KMS-11 (cell line): ENCODE data around the gene FOXP1.
"Not testable (repeated sequence)": the region's sequence is repeated elsewhere in the genome, so short reads cannot be mapped to it uniquely, and the experiment has no call there.

ENCODE experiments used
- H2AFZ ChIP-seq: fragments of 200-600 bp; sonication (generic); 2 replicates; pipeline ENCODE4 v1.6.1; 2016; ENCODE audit warnings: antibody characterized with exemption, mixed run types, low read depth
- H3K27ac ChIP-seq: fragments of 200-600 bp; sonication (generic); 2 replicates; pipeline ENCODE4 v1.6.1; 2016; ENCODE audit warnings: mild to moderate bottlenecking, mixed run types
- H3K27me3 ChIP-seq: fragments of 200-600 bp; sonication (generic); 2 replicates; pipeline ENCODE4 v1.6.1; 2017; ENCODE audit warnings: mild to moderate bottlenecking, low read depth, mixed run types, moderate library complexity; ENCODE audit not compliant: insufficient read depth
- H3K36me3 ChIP-seq: fragments of 200-600 bp; sonication (generic); 2 replicates; pipeline ENCODE4 v1.6.1; 2017; ENCODE audit warnings: mild to moderate bottlenecking, mixed run types; ENCODE audit not compliant: insufficient read depth
- H3K4me1 ChIP-seq: fragments of 200-600 bp; sonication (generic); 2 replicates; pipeline ENCODE4 v1.6.1; 2016; ENCODE audit warnings: mild to moderate bottlenecking, low read depth, mixed run types; ENCODE audit not compliant: poor library complexity, severe bottlenecking
- H3K4me2 ChIP-seq: fragments of 200-600 bp; sonication (generic); 2 replicates; pipeline ENCODE4 v1.7.0; 2016; ENCODE audit warnings: mild to moderate bottlenecking, mixed run types
- H3K4me3 ChIP-seq: fragments of 200-600 bp; sonication (generic); IDR thresholded peaks from 2 replicates; pipeline ENCODE4 v1.6.1; 2017; ENCODE audit warnings: low read depth, low read length, mixed read lengths; ENCODE audit not compliant: insufficient read depth
- H3K79me2 ChIP-seq: fragments of 200-600 bp; sonication (generic); 2 replicates; pipeline ENCODE4 v1.6.1; 2016; ENCODE audit warnings: low read depth, mixed run types; ENCODE audit not compliant: insufficient read depth
- H3K9ac ChIP-seq: fragments of 200-600 bp; sonication (generic); 2 replicates; pipeline ENCODE4 v1.6.1; 2016; ENCODE audit warnings: mild to moderate bottlenecking, mixed run types
- H4K20me1 ChIP-seq: fragments of 200-600 bp; sonication (generic); 2 replicates; pipeline ENCODE4 v1.6.1; 2016; ENCODE audit warnings: mild to moderate bottlenecking, mixed run types; ENCODE audit not compliant: insufficient read depth
- TF ChIP-seq, protein P1 (sequence below): fragments of 200-600 bp; sonication (generic); conservative IDR thresholded peaks from 2 replicates; pipeline ENCODE4 v1.6.1; 2017; ENCODE audit warnings: low read depth, mild to moderate bottlenecking, antibody characterized with exemption, low read length, moderate library complexity, mixed read lengths

FOXP1 gene

DNA sequence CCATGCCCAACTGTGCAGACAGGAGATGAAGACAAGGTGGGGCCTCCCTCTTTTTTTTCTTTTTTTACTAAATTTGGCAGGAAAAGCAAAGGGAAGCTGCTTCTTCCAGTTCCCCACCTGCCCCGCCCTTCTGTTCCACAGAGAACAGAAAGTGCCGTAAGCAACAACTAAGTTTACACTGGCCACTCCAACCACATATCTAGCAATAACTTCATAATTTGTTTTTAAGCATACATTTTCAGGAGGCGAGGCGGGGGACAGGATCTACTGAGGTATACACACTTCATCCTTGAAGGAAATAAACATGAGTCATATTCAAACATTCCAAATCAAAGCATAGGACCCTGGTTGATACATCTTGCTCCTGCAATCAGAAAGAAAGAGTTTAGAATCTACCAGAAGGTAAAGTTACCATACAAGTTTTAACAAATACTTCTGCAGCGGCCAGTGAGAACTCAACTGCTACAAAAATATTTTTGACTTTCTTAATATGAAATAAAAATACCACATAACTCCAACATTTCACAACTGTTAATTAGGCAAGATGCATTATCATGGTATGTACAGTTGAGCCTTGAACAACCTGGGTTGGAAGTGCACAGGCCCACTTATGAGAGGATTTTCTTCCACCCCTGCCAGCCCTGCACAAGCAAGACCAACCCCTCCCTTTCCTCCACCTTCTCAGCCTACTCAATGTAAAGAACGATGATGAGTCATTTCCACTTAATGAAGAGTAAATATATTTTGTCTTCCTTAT lies 50.7 kb downstream of the FOXP1 start:
- no peaks in the 10 kb centered on the region for H3K4me1 ChIP-seq
- TF ChIP-seq, protein P1, sequence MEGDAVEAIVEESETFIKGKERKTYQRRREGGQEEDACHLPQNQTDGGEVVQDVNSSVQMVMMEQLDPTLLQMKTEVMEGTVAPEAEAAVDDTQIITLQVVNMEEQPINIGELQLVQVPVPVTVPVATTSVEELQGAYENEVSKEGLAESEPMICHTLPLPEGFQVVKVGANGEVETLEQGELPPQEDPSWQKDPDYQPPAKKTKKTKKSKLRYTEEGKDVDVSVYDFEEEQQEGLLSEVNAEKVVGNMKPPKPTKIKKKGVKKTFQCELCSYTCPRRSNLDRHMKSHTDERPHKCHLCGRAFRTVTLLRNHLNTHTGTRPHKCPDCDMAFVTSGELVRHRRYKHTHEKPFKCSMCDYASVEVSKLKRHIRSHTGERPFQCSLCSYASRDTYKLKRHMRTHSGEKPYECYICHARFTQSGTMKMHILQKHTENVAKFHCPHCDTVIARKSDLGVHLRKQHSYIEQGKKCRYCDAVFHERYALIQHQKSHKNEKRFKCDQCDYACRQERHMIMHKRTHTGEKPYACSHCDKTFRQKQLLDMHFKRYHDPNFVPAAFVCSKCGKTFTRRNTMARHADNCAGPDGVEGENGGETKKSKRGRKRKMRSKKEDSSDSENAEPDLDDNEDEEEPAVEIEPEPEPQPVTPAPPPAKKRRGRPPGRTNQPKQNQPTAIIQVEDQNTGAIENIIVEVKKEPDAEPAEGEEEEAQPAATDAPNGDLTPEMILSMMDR, result no peak
- no peaks in the 10 kb centered on the region for H3K27me3 ChIP-seq
- H3K9ac ChIP-seq, result no peak overlapping the region
- no peak overlapping the region for H3K4me3 ChIP-seq
- H3K79me2 ChIP-seq, result no peaks in the 10 kb centered on the region
- H3K27ac ChIP-seq, result no peak overlapping the region
- H3K4me2 ChIP-seq, result no peak overlapping the region
- H2AFZ ChIP-seq, result no peak overlapping the region
- no peaks in the 10 kb centered on the region for H3K36me3 ChIP-seq
- no peaks in the 10 kb centered on the region for H4K20me1 ChIP-seq

DNA sequence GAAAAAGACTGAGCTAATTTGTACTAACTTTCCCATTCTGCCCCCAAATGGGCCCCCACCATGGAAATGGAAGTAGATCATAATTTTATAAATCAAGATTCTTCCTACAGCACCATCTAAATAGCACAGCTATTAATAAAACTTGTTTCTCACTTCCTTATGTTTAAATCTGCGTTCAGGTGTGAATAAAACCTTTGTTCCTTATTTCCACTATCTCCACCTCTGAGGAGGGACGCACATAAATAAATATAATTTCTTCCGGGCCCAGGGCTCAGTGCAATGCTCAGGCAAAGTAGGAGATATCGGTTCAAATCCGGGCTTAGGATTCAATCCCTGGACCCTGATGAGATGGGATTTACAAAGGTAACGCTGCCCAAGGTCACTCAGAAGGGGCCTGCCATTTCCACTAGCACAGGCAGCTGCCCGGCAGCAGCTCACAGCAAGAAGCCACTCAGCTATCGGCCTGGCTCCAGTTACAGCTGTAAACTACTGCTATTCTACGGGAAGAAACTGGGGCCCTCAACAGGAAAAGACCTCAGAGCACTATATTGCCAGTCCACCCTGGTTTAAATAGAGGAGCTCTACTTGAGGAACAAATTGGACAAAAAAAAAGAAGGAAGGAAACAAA lies 52.5 kb downstream of the FOXP1 start:
- H3K4me3 ChIP-seq, result no peak overlapping the region
- H3K27ac ChIP-seq, result no peak overlapping the region
- no peaks in the 10 kb centered on the region for H3K36me3 ChIP-seq
- no peaks in the 10 kb centered on the region for H4K20me1 ChIP-seq
- H3K79me2 ChIP-seq, result no peaks in the 10 kb centered on the region
- no peak overlapping the region for H3K4me2 ChIP-seq
- no peaks in the 10 kb centered on the region for H3K4me1 ChIP-seq
- no peak overlapping the region for H2AFZ ChIP-seq
- no peaks in the 10 kb centered on the region for H3K27me3 ChIP-seq
- TF ChIP-seq, protein P1, result no peak
- no peak overlapping the region for H3K9ac ChIP-seq

DNA sequence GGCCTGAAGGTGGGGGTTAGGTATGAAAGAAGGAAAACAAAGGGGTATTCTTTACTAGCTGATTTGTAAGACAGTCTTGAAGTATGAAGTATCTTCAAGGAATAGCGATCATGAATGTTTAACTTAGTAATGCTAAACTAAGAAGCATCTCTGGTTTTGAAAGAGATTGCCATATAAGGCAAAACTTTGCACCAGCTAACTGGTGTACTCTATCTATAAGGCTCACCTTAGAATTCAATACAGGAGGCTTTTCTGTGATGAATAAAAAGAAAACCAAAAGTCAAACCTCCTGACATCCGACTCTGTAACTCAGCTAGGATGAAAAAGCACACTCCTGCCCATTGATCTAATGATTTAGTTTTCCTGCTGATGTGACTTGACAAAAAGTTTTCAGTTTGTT lies 54.7 kb downstream of the FOXP1 start:
- Histone ChIP-seq H3K4me2 (no peak overlapping the region), H3K27me3 (no peaks in the 10 kb centered on the region), H3K79me2 (no peaks in the 10 kb centered on the region), H3K4me3 (no peak overlapping the region), H4K20me1 (no peaks in the 10 kb centered on the region), H2AFZ (no peak overlapping the region), H3K4me1 (no peaks in the 10 kb centered on the region), H3K36me3 (no peaks in the 10 kb centered on the region), H3K27ac (no peak overlapping the region), H3K9ac (no peak overlapping the region)
- TF ChIP-seq, protein P1, result no peak

DNA sequence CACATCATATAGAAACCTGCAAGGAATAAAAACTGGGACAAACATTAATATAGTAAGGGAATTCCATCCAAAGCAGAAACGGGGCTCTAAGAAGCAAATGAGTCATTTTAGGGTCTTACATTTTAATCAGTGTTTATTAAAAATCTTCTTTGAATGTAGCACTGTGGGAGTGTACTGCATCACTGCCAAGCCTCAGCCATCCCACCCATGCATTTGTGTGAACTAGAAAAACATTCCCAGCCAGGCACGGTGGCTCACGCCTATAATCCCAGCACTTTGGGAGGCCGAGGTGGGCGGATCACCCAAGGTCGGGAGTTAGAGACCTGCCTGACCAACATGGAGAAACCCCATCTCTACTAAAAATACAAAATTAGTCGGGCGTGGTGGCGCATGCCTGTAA lies 57.1 kb downstream of the FOXP1 start:
- H3K4me2 ChIP-seq, H3K9ac ChIP-seq, H2AFZ ChIP-seq, H3K4me1 ChIP-seq, H3K4me3 ChIP-seq, H3K27ac ChIP-seq, H3K79me2 ChIP-seq, H3K36me3 ChIP-seq, H3K27me3 ChIP-seq, H4K20me1 ChIP-seq: not testable (repeated sequence)

DNA sequence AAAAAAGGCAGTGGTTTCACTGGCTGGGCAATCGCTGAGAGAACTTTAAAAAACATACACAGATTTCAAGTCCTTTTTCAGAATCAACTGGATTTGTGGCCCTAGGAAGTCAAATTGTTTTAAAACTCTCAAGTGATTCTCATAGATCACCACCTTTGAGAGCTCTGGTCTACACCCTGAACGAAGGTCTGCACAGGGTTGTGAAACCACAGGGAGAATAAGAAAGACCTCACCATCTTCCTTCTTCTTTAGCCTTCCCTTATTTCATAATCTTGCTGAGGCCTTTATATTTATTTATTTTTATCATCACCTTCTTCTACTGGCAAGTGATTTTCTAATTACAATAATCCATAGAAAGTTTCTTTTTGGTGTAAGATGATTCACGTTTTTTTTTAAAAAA lies 58.1 kb downstream of the FOXP1 start:
- Histone ChIP-seq H3K36me3 (no peaks in the 10 kb centered on the region), H4K20me1 (no peaks in the 10 kb centered on the region), H2AFZ (no peak overlapping the region), H3K4me1 (no peaks in the 10 kb centered on the region), H3K27me3 (no peaks in the 10 kb centered on the region), H3K4me2 (no peak overlapping the region), H3K79me2 (no peaks in the 10 kb centered on the region), H3K4me3 (no peak overlapping the region), H3K27ac (no peak overlapping the region), H3K9ac (no peak overlapping the region)
- TF ChIP-seq, protein P1, result no peak
